Activated T-helper 2 cell treated with anti-CD3 and anti-CD28 coated beads, Interferon-gamma antibody, Interleukin-2, Interleukin-4, amounts not matched to agents 10 μg/mL and 5 μg/mL and 100 μg/mL, durations not matched to agents 14 hours and 24 hours and 36 hours (primary cell): Measurements from ENCODE around the gene HAVCR1. TPM values are rescaled to one million over a fixed set of nuclear protein-coding genes. Genes with fewer than 3 reads are reported as not detected.
"Not testable (repeated sequence)": the region's sequence is repeated elsewhere in the genome, so short reads cannot be mapped to it uniquely, and the experiment has no call there.

Source experiments
- DNase-seq: peaks from one replicate; pipeline ENCODE4 v3.0.0; 2021; ENCODE audit warnings: low spot score
- H3K27ac Mint-ChIP-seq: one replicate; pipeline ENCODE4 v1.8.0; 2021; ENCODE audit warnings: mixed read lengths
- H3K27me3 Mint-ChIP-seq: one replicate; pipeline ENCODE4 v1.8.0; 2021; ENCODE audit warnings: low read depth, mixed read lengths
- H3K36me3 Mint-ChIP-seq: one replicate; pipeline ENCODE4 v1.8.0; 2021; ENCODE audit warnings: low read depth, mixed read lengths
- H3K4me1 Mint-ChIP-seq: one replicate; pipeline ENCODE4 v1.8.0; 2021; ENCODE audit warnings: low read depth, mixed read lengths
- H3K4me3 Mint-ChIP-seq: one replicate; pipeline ENCODE4 v1.8.0; 2021; ENCODE audit warnings: low read depth, mild to moderate bottlenecking, moderate library complexity, mixed read lengths
- H3K9me3 Mint-ChIP-seq: one replicate; pipeline ENCODE4 v1.8.0; 2021; ENCODE audit warnings: mixed read lengths
- intact Hi-C: fragments of 100-400 bp; cut with micrococcal nuclease; formaldehyde crosslinking; loops from one replicate; pipeline ENCODE4 v1.15.1; 2023
- total RNA-seq: library from RNA; stranded (reverse); gene quantifications from 2 replicates; pipeline ENCODE4 v1.2.3, GENCODE V29; 2022

Gene HAVCR1
- total RNA-seq, 1 donor from 2014 or later = 1.2 TPM

DNA sequence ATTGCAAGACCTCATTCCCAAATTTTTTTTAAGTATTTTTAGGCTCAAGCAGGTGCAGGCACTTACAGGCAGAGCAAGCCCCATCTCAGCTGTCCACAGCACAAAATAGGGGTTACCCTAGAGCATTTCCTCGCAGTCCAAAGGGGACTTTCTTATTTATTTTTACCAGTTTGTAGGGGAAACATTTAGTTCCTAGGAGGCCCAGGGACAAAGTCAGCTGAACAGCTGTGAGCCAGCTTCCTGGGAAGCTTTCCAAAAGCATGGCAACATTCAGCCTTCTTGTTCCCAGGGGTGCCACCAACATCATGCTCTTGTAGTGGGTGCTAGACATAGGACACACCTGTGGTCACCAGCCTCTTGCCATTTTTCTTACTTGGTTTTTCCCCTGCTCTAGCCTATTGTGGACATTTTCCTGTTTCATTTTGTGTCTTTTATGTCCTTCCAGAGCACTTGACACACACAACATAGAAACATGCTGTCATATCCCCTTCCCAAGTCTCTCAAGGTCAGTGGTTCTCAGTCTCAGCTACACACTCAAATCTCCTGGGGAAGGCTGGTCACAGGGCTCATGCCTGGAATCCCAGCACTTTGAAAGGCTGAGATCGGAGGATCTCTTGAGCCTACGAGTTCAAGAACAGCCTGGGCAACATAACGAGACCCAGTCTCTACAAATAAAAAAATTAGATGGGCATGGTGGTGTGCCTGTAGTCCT lies 38.2 kb downstream of the HAVCR1 start:
- intact Hi-C loops = no loop called here
- Mint-ChIP-seq H3K27me3 (no peaks in the 10 kb centered on the region), H3K36me3 (peaks cover 45% of the 10 kb centered on the region), H3K27ac (no peak overlapping the region), H3K4me1 (peaks cover 51% of the 10 kb centered on the region), H3K9me3 (peaks cover 35% of the 10 kb centered on the region), H3K4me3 (no peak overlapping the region)
- DNase-seq = no peak

DNA sequence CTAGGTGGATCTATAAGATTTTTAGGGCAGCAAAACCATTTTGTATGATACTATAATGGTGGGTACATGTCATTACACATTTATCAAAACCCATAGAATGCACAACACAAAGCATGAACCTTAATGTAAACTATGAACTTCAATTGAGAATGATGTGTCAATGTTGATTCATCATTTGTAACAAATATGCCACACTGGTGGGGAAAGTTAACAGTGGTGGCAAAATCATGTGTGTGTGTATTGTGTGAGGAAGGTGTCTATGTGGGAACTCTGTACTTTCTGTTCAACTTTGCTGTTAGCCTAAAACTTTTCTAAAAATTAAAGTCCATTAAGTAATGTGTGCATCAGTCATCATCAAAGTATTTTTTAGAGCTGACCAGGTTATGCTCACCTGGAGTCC lies 38.9 kb downstream of the HAVCR1 start:
- Mint-ChIP-seq H3K36me3 (peaks cover 43% of the 10 kb centered on the region), H3K4me1 (peaks cover 44% of the 10 kb centered on the region), H3K4me3 (no peak overlapping the region), H3K27me3 (no peaks in the 10 kb centered on the region), H3K9me3 (peaks cover 39% of the 10 kb centered on the region), H3K27ac (no peak overlapping the region)
- no peak for DNase-seq
- intact Hi-C loops = no loop called here

DNA sequence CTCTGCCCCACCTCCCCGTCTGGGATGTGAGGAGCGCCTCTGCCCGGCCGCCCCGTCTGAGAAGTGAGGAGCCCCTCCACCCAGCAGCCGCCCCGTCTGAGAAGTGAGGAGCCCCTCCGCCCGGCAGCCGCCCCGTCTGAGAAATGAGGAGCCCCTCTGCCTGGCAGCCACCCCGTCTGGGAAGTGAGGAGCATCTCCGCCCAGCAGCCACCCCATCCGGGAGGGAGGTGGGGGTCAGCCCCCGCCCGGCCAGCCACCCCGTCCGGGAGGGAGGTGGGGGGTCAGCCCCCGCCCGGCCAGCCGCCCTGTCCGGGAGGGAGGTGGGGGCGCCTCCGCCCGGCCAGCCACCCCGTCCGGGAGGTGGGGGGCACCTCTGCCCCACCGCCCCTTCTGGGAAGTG lies 44.8 kb downstream of the HAVCR1 start:
- H3K36me3 Mint-ChIP-seq = peaks cover 43% of the 10 kb centered on the region
- H3K4me3 Mint-ChIP-seq, intact Hi-C loops, H3K4me1 Mint-ChIP-seq, DNase-seq, H3K27me3 Mint-ChIP-seq, H3K27ac Mint-ChIP-seq: not testable (repeated sequence)
- H3K9me3 Mint-ChIP-seq = peaks cover 50% of the 10 kb centered on the region

- Mint-ChIP-seq H3K4me1 (peaks cover 22% of the 10 kb centered on the region), H3K4me3 (no peak overlapping the region), H3K36me3 (peaks cover 31% of the 10 kb centered on the region), H3K9me3 (peaks cover 25% of the 10 kb centered on the region), H3K27ac (no peak overlapping the region), H3K27me3 (no peaks in the 10 kb centered on the region)
- DNase-seq = no peak
- intact Hi-C loops = no loop called here
Measured at GRCh38 chr5:157006262-157006661, 52.7 kb downstream of the HAVCR1 start.

DNA sequence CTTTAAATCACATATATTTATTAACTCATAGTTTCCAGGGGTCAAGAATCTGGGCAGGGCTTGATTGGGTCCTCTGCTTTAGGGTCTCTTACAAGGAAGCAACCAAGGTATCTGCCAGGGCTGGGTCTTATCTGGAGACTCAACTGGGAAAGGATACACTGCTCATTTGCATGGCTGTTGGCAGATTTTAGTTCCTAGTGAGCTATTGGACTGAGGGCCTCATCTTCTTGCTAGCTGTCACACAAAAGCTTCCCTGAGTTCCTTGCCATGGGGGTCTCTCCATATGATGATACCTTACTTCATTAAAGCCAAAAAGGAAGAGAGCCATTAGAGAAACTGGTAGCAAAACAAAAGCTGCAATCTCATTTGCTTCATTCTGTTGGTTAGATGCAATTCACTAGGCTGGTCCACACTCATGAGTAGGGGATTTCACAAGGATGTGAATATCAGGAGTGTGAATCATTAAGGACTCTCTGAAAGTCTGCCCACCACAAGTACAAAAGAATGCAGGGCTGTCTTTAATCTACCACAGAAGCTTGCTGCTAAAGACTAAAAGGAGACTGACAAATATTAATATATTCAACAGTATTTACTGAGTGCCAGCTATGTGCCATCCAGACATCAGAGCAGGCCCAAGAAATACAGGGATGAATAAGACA lies 53.9 kb downstream of the HAVCR1 start:
- H3K4me3 Mint-ChIP-seq = no peak overlapping the region
- peaks cover 32% of the 10 kb centered on the region for H3K36me3 Mint-ChIP-seq
- peak overlapping the region; percentile 62 for H3K27ac Mint-ChIP-seq
- peaks cover 22% of the 10 kb centered on the region for H3K4me1 Mint-ChIP-seq
- H3K27me3 Mint-ChIP-seq = no peaks in the 10 kb centered on the region
- no peak for DNase-seq
- intact Hi-C loops = loop anchor here (2.0 kb wide), 1 partner anchor 20 kb away; no protein-coding TSS in a partner anchor
- H3K9me3 Mint-ChIP-seq = peaks cover 32% of the 10 kb centered on the region

DNA sequence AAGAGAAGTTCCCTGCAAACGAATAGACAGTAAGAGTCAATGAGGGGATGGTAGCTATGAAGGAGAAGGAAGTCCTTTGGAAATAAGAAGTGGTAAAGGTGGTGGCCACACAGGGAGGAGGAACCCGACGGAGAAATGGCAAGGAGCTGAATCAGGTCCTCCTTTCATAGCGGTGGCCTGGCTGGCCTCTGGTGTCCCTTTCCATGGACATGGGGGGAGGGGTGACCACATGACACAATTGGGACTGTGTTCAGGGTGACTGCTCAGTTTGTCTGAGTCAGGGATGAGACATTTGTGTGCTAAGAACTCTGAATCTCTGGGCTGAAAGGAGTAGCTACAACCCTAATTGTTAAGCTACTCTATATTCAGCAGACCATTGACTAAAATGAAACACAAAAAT lies 67.2 kb downstream of the HAVCR1 start:
- no peak for DNase-seq
- Mint-ChIP-seq H3K36me3 (peaks cover 6% of the 10 kb centered on the region), H3K27ac (no peak overlapping the region), H3K4me3 (no peak overlapping the region), H3K4me1 (peaks cover 7% of the 10 kb centered on the region), H3K9me3 (peaks cover 29% of the 10 kb centered on the region), H3K27me3 (no peaks in the 10 kb centered on the region)
- intact Hi-C loops = no loop called here

DNA sequence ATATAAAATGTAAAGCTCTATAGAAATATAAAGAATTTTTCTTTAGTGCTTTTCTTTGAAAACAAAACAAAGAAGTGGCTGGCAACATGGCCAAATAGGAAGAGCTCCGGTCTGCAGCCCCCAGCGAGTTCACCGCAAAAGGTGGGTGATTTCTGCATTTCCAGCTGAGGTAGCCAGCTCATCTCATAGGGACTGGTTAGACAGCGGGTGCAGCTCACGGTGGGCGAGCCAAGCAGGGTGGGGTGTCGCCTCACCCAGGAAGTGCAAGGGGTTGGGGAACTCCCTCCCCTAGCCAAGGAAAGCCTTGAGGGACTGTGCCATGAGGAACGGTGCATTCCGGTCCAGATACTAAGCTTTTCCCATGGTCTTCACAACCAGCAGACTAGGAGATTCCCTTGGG lies 74.9 kb downstream of the HAVCR1 start:
- Mint-ChIP-seq H3K27ac (no peak overlapping the region), H3K4me3 (no peak overlapping the region), H3K9me3 (peaks cover 26% of the 10 kb centered on the region), H3K36me3 (peaks cover 6% of the 10 kb centered on the region), H3K4me1 (peaks cover 6% of the 10 kb centered on the region), H3K27me3 (no peaks in the 10 kb centered on the region)
- intact Hi-C loops = no loop called here
- DNase-seq = no peak

DNA sequence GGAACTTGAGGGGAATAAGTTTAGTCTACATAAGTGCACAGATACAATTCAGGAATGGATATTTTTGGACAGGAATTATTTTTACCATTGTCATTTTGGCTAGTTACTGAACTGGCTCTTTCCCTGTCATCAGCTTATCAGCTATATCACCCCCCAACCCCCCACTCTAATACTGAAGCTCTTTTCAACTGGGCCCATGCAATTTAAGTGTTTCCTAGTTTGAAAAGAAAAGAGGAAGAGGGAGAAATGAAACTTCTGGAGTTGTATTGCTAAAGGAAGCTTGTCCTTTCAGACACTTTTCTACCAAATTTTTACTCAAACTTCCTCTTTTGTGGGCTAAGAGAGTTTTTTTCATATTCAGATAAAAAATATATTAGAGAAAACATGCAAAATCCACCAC lies 77.4 kb downstream of the HAVCR1 start:
- Mint-ChIP-seq H3K36me3 (no peaks in the 10 kb centered on the region), H3K9me3 (peaks cover 12% of the 10 kb centered on the region), H3K4me1 (no peaks in the 10 kb centered on the region), H3K27me3 (no peaks in the 10 kb centered on the region), H3K27ac (no peak overlapping the region), H3K4me3 (no peak overlapping the region)
- intact Hi-C loops = no loop called here
- DNase-seq = no peak

Other genes with a start within 250 kb of the HAVCR1 start
- 0.51 and 0.66 TPM in 2 replicates for gene PPP1R2B, start 208.8 kb downstream of the HAVCR1 start, total RNA-seq
- 5.3 and 5.5 TPM in 2 replicates for gene TIMD4, start 95.9 kb downstream of the HAVCR1 start, total RNA-seq
- 48.6 and 50.5 TPM in 2 replicates for gene HAVCR2, start 49.9 kb upstream of the HAVCR1 start, total RNA-seq
- gene MED7, start 83.7 kb upstream of the HAVCR1 start, total RNA-seq = 12.5 and 13.1 TPM in 2 replicates
- gene GARIN3, start 107.1 kb upstream of the HAVCR1 start, total RNA-seq = 0.23 and 0.30 TPM in 2 replicates
- gene ITK, start 121.7 kb upstream of the HAVCR1 start, total RNA-seq = 313 and 319 TPM in 2 replicates
- 171 and 182 TPM in 2 replicates for gene CYFIP2, start 207.0 kb upstream of the HAVCR1 start, total RNA-seq